ENCODE data around the gene SCGB1A1.
A peak's percentile ranks its signal among the peaks of the same experiment; 100 is the strongest.
"Not testable (repeated sequence)": the region's sequence is repeated elsewhere in the genome, so short reads cannot be mapped to it uniquely, and the experiment has no call there.

The SCGB1A1 gene

GRCh38 chr11:62444236-62444833 lies 25.5 kb downstream of the SCGB1A1 start:
- peak overlapping the region; percentile 84 for H3K27ac ChIP-seq
- no peak for TF ChIP-seq CTCF (conservative IDR thresholded peaks at IDR 0.05)

- peak overlapping the region; percentile 84 for H3K27ac ChIP-seq
- TF ChIP-seq CTCF (conservative IDR thresholded peaks at IDR 0.05): no peak
These were observed 26.0 kb downstream of the SCGB1A1 start for GRCh38 chr11:62444835-62445234.

GRCh38 chr11:62445314-62445740 lies 26.5 kb downstream of the SCGB1A1 start:
- no peak for TF ChIP-seq CTCF (conservative IDR thresholded peaks at IDR 0.05)
- peak overlapping the region; percentile 84 for H3K27ac ChIP-seq

GRCh38 chr11:62446091-62446490 lies 27.3 kb downstream of the SCGB1A1 start:
- peak overlapping the region; percentile 84 for H3K27ac ChIP-seq
- no peak for TF ChIP-seq CTCF (conservative IDR thresholded peaks at IDR 0.05)

GRCh38 chr11:62449451-62449851 lies 30.6 kb downstream of the SCGB1A1 start:
- H3K27ac ChIP-seq: no peak overlapping the region

GRCh38 chr11:62449912-62450311 lies 31.1 kb downstream of the SCGB1A1 start:
- H3K27ac ChIP-seq: not testable (repeated sequence)

More at GRCh38 chr11:62449451-62449851, 30.6 kb downstream of the SCGB1A1 start:
- no peak for TF ChIP-seq CTCF (conservative IDR thresholded peaks at IDR 0.05)

- no peak overlapping the region for H3K27ac ChIP-seq
- no peak for TF ChIP-seq CTCF (conservative IDR thresholded peaks at IDR 0.05)
These were observed 31.9 kb downstream of the SCGB1A1 start for GRCh38 chr11:62450543-62451240.

- no peak for TF ChIP-seq CTCF (conservative IDR thresholded peaks at IDR 0.05)
- no peak overlapping the region for H3K27ac ChIP-seq
These were observed 32.4 kb downstream of the SCGB1A1 start for GRCh38 chr11:62451241-62451621.

Data from VCaP (cell line).